ENCODE results near the gene CMYA5. TPM values are rescaled to one million over a fixed set of nuclear protein-coding genes. Genes with fewer than 3 reads are reported as not detected.
"Not testable (repeated sequence)": the region's sequence is repeated elsewhere in the genome, so short reads cannot be mapped to it uniquely, and the experiment has no call there.

Gene CMYA5
- total RNA-seq, 2 donors from 2014 or later: 1,199 to 1,662 TPM

DNA sequence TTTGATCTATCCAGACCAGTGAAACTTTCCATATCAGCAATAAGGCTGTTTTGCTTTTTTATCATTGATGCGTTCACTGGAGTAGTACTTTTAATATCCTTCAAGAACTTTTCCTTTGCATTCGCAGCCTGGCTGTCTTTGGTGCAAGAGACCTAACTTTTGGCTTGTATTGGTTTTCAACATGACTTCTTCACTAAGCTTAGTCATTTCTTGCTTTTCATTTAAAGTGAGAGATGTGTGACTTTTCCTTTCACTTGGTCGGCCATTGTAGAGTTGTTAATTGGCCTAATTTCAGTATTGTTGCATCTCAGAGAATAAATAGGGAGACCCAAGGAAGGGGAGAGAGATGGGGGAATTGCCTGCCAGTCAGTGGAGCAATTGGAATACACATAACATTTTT, 26.4 kb upstream of the CMYA5 start:
- peaks cover 0 to 6% of the 10 kb centered on the region in 2 donors for H3K9me3 ChIP-seq
- DNase-seq (ENCODE audit: low spot score): no peak
- H3K36me3 ChIP-seq: peaks cover 18% of the 10 kb centered on the region
- no peak for TF ChIP-seq CTCF (IDR thresholded peaks at IDR 0.05)
- no peaks in the 10 kb centered on the region for H3K4me1 ChIP-seq
- H3K27me3 ChIP-seq: no peaks in the 10 kb centered on the region
- H3K27ac ChIP-seq: no peak overlapping the region
- H3K4me3 ChIP-seq: no peak overlapping the region

GRCh38 chr5:79666758-79667157, 22.9 kb upstream of the CMYA5 start:
- H3K4me3 ChIP-seq: no peak overlapping the region
- peaks cover 34% of the 10 kb centered on the region for H3K36me3 ChIP-seq
- no peak overlapping the region for H3K27ac ChIP-seq
- no peaks in the 10 kb centered on the region for H3K4me1 ChIP-seq
- TF ChIP-seq CTCF (IDR thresholded peaks at IDR 0.05): no peak
- no peak for DNase-seq (ENCODE audit: low spot score)
- H3K27me3 ChIP-seq: no peaks in the 10 kb centered on the region
- peaks cover 0 to 6% of the 10 kb centered on the region in 2 donors for H3K9me3 ChIP-seq

DNA sequence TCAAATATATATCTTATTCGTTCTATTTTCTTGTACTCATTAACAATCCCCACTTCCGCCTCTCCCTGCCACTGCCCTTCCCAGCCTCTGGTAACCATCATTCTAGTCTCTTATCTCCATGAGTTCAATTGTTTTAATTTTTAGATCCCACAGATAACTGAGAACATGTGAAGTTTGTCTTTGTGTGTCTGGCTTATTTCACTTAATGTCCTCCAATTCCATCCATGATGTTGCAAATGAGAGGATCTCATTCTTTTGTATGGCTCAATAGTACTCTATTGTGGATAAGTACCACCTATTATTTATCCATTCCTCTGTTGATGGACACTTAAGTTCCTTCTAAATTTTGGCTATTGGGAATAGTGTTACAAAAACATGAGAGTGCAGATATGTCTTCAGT, 17.2 kb upstream of the CMYA5 start:
- Histone ChIP-seq H3K27ac (no peak overlapping the region), H3K9me3 (no peaks in the 10 kb centered on the region), H3K27me3 (no peaks in the 10 kb centered on the region), H3K36me3 (peaks cover 22% of the 10 kb centered on the region), H3K4me3 (no peak overlapping the region), H3K4me1 (no peaks in the 10 kb centered on the region)
- no peak for TF ChIP-seq CTCF (IDR thresholded peaks at IDR 0.05)
- DNase-seq (ENCODE audit: low spot score): no peak

DNA sequence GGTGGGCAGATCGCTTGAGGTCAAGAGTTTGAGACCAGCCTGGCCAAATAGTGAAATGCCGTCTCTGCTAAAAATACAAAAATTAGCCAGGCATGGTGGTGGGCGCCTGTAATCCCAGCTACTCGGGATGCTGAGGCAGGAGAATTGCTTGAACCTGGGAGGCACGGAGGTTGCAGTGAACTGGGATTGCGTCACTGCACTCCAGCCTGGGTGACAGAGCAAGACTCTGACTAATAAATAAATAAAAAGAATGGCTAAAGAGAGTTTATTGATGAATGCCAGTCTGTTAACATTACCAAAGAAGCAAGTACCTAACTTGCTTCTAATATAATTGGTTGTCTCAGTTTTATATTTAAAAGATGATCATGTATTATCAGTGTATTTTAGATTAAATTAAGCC, 13.3 kb upstream of the CMYA5 start:
- not testable (repeated sequence) for H3K4me3 ChIP-seq; H3K27me3 ChIP-seq; H3K9me3 ChIP-seq; H3K27ac ChIP-seq; H3K4me1 ChIP-seq; DNase-seq (ENCODE audit: low spot score)
- H3K36me3 ChIP-seq: peaks cover 24% of the 10 kb centered on the region

- DNase-seq (ENCODE audit: low spot score); H3K27me3 ChIP-seq; H3K9me3 ChIP-seq; H3K27ac ChIP-seq; H3K4me1 ChIP-seq; H3K4me3 ChIP-seq: not testable (repeated sequence)
- H3K36me3 ChIP-seq: peaks cover 39% of the 10 kb centered on the region
Measured at GRCh38 chr5:79682102-79682501, 7.5 kb upstream of the CMYA5 start.

- H3K27ac ChIP-seq: no peak overlapping the region
- peaks cover 0 to 5% of the 10 kb centered on the region in 2 donors for H3K4me1 ChIP-seq
- no peaks in the 10 kb centered on the region for H3K27me3 ChIP-seq
- peaks cover 29% of the 10 kb centered on the region for H3K36me3 ChIP-seq
- DNase-seq (ENCODE audit: low spot score): no peak
- H3K4me3 ChIP-seq: no peak overlapping the region
- TF ChIP-seq CTCF (IDR thresholded peaks at IDR 0.05): no peak
- no peaks in the 10 kb centered on the region for H3K9me3 ChIP-seq
Measured at GRCh38 chr5:79684782-79685181, 4.9 kb upstream of the CMYA5 start.

GRCh38 chr5:79685627-79686026, 4.0 kb upstream of the CMYA5 start:
- Histone ChIP-seq H3K4me3 (no peak overlapping the region), H3K9me3 (no peaks in the 10 kb centered on the region), H3K27ac (no peak overlapping the region), H3K36me3 (peaks cover 23% of the 10 kb centered on the region), H3K27me3 (no peaks in the 10 kb centered on the region), H3K4me1 (peaks cover 0 to 5% of the 10 kb centered on the region in 2 donors)
- no peak for TF ChIP-seq CTCF (IDR thresholded peaks at IDR 0.05)
- DNase-seq (ENCODE audit: low spot score): no peak

All from right atrium auricular region (tissue), 2 donors.